ENCODE measurements around the gene OR4A16.

OR4A16 gene

GRCh38 chr11:55367674-55368073 lies 24.7 kb downstream of the OR4A16 start, which contains the start of gene OR4A15:
OR4A15 (plus strand) TSS chr11:55367974; CDS start chr11:55367974, 0 bp downstream.
- Histone ChIP-seq H3K9ac (no peak within 1 kb of the TSS), H3K4me2 (ENCODE audit: low read length) (no peak within 1 kb of the TSS), H2AFZ (no peak within 1 kb of the TSS), H3K4me1 (no peaks in the 10 kb centered on the region), H3K36me3 (ENCODE audit: control insufficient read depth, insufficient read depth, low read length) (no peaks in the 10 kb centered on the region), H3K4me3 (ENCODE audit: low read depth, low read length) (no peak within 1 kb of the TSS), H3K27me3 (ENCODE audit: control insufficient read depth, insufficient read depth, low read length) (no peaks in the 10 kb centered on the region), H3K9me3 (ENCODE audit: control insufficient read depth, low read length) (no peaks in the 10 kb centered on the region), H3K27ac (no peak within 1 kb of the TSS), H3K79me2 (no peaks in the 10 kb centered on the region)
- no peak for TF ChIP-seq CTCF (IDR thresholded peaks at IDR 0.05)
